HepG2 (cell line): ENCODE data around the gene SPATA33. TPM values are rescaled to one million over a fixed set of nuclear protein-coding genes. Genes with fewer than 3 reads are reported as not detected.
A peak's percentile ranks its signal among the peaks of the same experiment; 100 is the strongest.

Source experiments
- DMTF1 ChIP-seq: sonication (generic); formaldehyde crosslinking; IDR thresholded peaks from 2 replicates; pipeline ENCODE4 v1.4.0; 2020; ENCODE audit warnings: mild to moderate bottlenecking, missing genetic modification reagents
- FOXP4 ChIP-seq: sonication (generic); formaldehyde crosslinking; IDR thresholded peaks from 2 replicates; pipeline ENCODE4 v1.4.0; 2020; ENCODE audit warnings: missing genetic modification reagents
- HOXA9 ChIP-seq: sonication (generic); formaldehyde crosslinking; IDR thresholded peaks from 2 replicates; pipeline ENCODE4 v1.8.1; 2022; ENCODE audit warnings: missing genetic modification reagents, mild to moderate bottlenecking, moderate library complexity, borderline replicate concordance
- KLF12 ChIP-seq: sonication (generic); formaldehyde crosslinking; IDR thresholded peaks from 2 replicates; pipeline ENCODE4 v1.4.0; 2020; ENCODE audit warnings: missing genetic modification reagents, borderline replicate concordance
- KLF9 ChIP-seq: IDR thresholded peaks from 2 replicates; pipeline ENCODE4 v1.6.1; 2016; ENCODE audit warnings: low read depth
- MAF1 ChIP-seq: sonication (generic); formaldehyde crosslinking; IDR thresholded peaks from 2 replicates; pipeline ENCODE4 v1.5.0; 2020; ENCODE audit warnings: missing genetic modification reagents, borderline replicate concordance
- MIER2 ChIP-seq: IDR thresholded peaks from 2 replicates; pipeline ENCODE4 v1.6.1; 2016; ENCODE audit warnings: missing biosample characterization, missing genetic modification reagents
- REL ChIP-seq: sonication (generic); formaldehyde crosslinking; conservative IDR thresholded peaks from 2 replicates; pipeline ENCODE4 v1.8.0; 2022; ENCODE audit warnings: mild to moderate bottlenecking, missing genetic modification reagents, moderate library complexity
- SIX1 ChIP-seq: sonication (generic); formaldehyde crosslinking; IDR thresholded peaks from 2 replicates; pipeline ENCODE4 v1.4.0; 2020; ENCODE audit warnings: missing genetic modification reagents, borderline replicate concordance
- TBP ChIP-seq: sonication (generic); formaldehyde crosslinking; IDR thresholded peaks from 2 replicates; pipeline ENCODE4 v1.5.0; 2020; ENCODE audit warnings: missing genetic modification reagents
- ZBTB39 ChIP-seq: sonication (generic); formaldehyde crosslinking; IDR thresholded peaks from 2 replicates; pipeline ENCODE4 v1.5.0; 2020; ENCODE audit warnings: missing genetic modification reagents
- ZFP90 ChIP-seq: sonication (generic); formaldehyde crosslinking; IDR thresholded peaks from 2 replicates; pipeline ENCODE4 v1.8.0; 2022; ENCODE audit warnings: missing genetic modification reagents, mild to moderate bottlenecking, inconsistent platforms, borderline replicate concordance
- ZNF121 ChIP-seq: sonication (generic); formaldehyde crosslinking; IDR thresholded peaks from 2 replicates; pipeline ENCODE4 v1.5.0; 2020; ENCODE audit warnings: mild to moderate bottlenecking, missing genetic modification reagents
- ZNF232 ChIP-seq: sonication (generic); formaldehyde crosslinking; IDR thresholded peaks from 2 replicates; pipeline ENCODE4 v1.4.0; 2020; ENCODE audit warnings: missing genetic modification reagents, borderline replicate concordance
- ZNF292 ChIP-seq: sonication (generic); formaldehyde crosslinking; IDR thresholded peaks from 2 replicates; pipeline ENCODE4 v1.8.1; 2022; ENCODE audit warnings: mild to moderate bottlenecking, low read depth, missing genetic modification reagents, borderline replicate concordance
- ZNF33A ChIP-seq: sonication (generic); formaldehyde crosslinking; IDR thresholded peaks from 2 replicates; pipeline ENCODE4 v1.5.1; 2020; ENCODE audit warnings: missing genetic modification reagents, mild to moderate bottlenecking, moderate library complexity, borderline replicate concordance
- ZNF672 ChIP-seq: sonication (generic); formaldehyde crosslinking; IDR thresholded peaks from 2 replicates; pipeline ENCODE4 v1.8.1; 2022; ENCODE audit warnings: missing genetic modification reagents
- ZNF746 ChIP-seq: sonication (generic); formaldehyde crosslinking; IDR thresholded peaks from 2 replicates; pipeline ENCODE4 v1.8.0; 2022; ENCODE audit warnings: mild to moderate bottlenecking, missing genetic modification reagents
- polyA plus RNA-seq, 8 experiments: library from polyadenylated mRNA; depleted of rRNA in 3 of 8; stranded (reverse) in 7 of 8; unstranded in 1 of 8; fragments of >200 nt; fragmentation: Illumina TruSeq in 4 of 8; extraction: Trizol in 4 of 8; gene quantifications; 2 replicates each; pipeline versions ENCODE4 v1.2.1 to v1.2.3, GENCODE V29; 2011 to 2016; ENCODE audit warnings: low read depth in 4 of 8, missing spikeins in 1 of 8, mixed read lengths in 1 of 8; ENCODE audit not compliant: insufficient read depth in 1 of 8
- total RNA-seq, 5 experiments: library from RNA; depleted of rRNA; stranded (reverse); fragments of >200 nt; fragmentation: Illumina TruSeq; extraction: Trizol; gene quantifications; 2 replicates each; pipeline ENCODE4 v1.2.3, GENCODE V29; 2016; ENCODE audit warnings: low read depth in 1 of 5
- TF ChIP-seq, protein P1 (sequence below): IDR thresholded peaks from 2 replicates; pipeline ENCODE4 v1.6.1; 2018; ENCODE audit warnings: missing genetic modification reagents, mild to moderate bottlenecking, missing compliant biosample characterization
- TF ChIP-seq, protein P2 (sequence below): IDR thresholded peaks from 2 replicates; pipeline ENCODE4 v1.6.1; 2016

The SPATA33 gene
- total and polyA plus RNA-seq, 2 of the 13 experiments (the other 11 are each of a cell fraction or from before 2014, with no cell fraction given) = 5.7 to 11.0 TPM

GRCh38 chr16:89687092-89687940 lies 29.7 kb downstream of the SPATA33 start (continued):
- TF ChIP-seq SIX1 (peak; percentile 57; the same call in 1 of the 2 replicates), ZNF232 (CRISPR knock-in tag) (peak; percentile 99), FOXP4 (peak; percentile 94), ZNF121 (CRISPR knock-in tag) (peak; percentile 92), ZBTB39 (CRISPR knock-in tag) (no peak), ZNF33A (CRISPR knock-in tag) (peak; percentile 85; the same call in 1 of the 2 replicates), REL (CRISPR knock-in tag) (peak; percentile 96), HOXA9 (no peak), ZFP90 (CRISPR knock-in tag) (peak; percentile 99), KLF9 (peak; percentile 94; the same call in 1 of the 2 replicates), ZNF292 (peak; percentile 98), TBP (CRISPR knock-in tag) (peak; percentile 97), KLF12 (CRISPR knock-in tag) (peak; percentile 98), MIER2 (CRISPR knock-in tag) (peak; percentile 82), ZNF672 (CRISPR knock-in tag) (no peak), DMTF1 (peak; percentile 94), ZNF746 (CRISPR knock-in tag) (peak; percentile 95), MAF1 (CRISPR knock-in tag) (peak; percentile 83; the same call in 1 of the 2 replicates)
- TF ChIP-seq, protein P1, sequence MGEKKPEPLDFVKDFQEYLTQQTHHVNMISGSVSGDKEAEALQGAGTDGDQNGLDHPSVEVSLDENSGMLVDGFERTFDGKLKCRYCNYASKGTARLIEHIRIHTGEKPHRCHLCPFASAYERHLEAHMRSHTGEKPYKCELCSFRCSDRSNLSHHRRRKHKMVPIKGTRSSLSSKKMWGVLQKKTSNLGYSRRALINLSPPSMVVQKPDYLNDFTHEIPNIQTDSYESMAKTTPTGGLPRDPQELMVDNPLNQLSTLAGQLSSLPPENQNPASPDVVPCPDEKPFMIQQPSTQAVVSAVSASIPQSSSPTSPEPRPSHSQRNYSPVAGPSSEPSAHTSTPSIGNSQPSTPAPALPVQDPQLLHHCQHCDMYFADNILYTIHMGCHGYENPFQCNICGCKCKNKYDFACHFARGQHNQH (CRISPR knock-in tag) = peak; percentile 99
- TF ChIP-seq, protein P2, sequence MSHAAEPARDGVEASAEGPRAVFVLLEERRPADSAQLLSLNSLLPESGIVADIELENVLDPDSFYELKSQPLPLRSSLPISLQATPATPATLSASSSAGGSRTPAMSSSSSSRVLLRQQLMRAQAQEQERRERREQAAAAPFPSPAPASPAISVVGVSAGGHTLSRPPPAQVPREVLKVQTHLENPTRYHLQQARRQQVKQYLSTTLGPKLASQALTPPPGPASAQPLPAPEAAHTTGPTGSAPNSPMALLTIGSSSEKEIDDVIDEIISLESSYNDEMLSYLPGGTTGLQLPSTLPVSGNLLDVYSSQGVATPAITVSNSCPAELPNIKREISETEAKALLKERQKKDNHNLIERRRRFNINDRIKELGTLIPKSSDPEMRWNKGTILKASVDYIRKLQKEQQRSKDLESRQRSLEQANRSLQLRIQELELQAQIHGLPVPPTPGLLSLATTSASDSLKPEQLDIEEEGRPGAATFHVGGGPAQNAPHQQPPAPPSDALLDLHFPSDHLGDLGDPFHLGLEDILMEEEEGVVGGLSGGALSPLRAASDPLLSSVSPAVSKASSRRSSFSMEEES (CRISPR knock-in tag) = peak; percentile 98
